SK-N-SH (cell line): ENCODE data around the gene CCHCR1. TPM values are rescaled to one million over a fixed set of nuclear protein-coding genes. Genes with fewer than 3 reads are reported as not detected.

Experiments used
- CTCF ChIA-PET: fragments of 300-600, 350-600 bp; formaldehyde crosslinking; extraction: SDS; loops from one replicate; lab custom pipeline; 2021; lab: Yijun Ruan, JAX
- POLR2A ChIA-PET: fragments of 350-600 bp; sonication (Branson Sonifier 250); formaldehyde crosslinking; extraction: SDS; loops from one replicate; lab custom pipeline; 2020; ENCODE audit warnings: antibody characterized with exemption, inconsistent platforms; lab: Yijun Ruan, JAX
- DNase-seq: peaks from one replicate; pipeline ENCODE4 v3.0.0; 2012
- H2AFZ ChIP-seq: fragments of 200-600 bp; sonication (generic); 2 replicates; pipeline ENCODE4 v1.8.1; 2016; ENCODE audit warnings: antibody characterized with exemption, mild to moderate bottlenecking, low read depth
- H3F3A ChIP-seq: fragments of 200-600 bp; sonication (generic); replicated peaks from 2 replicates; pipeline ENCODE3; 2016; ENCODE audit warnings: antibody characterized with exemption, mild to moderate bottlenecking; ENCODE audit not compliant: insufficient read depth
- H3K27ac ChIP-seq, 2 experiments: fragments of 200-500 bp in 1 of 2; fragments of 200-600 bp in 1 of 2; sonication (Bioruptor generic) in 1 of 2; sonication (generic), shearing (Covaris generic) in 1 of 2; 2 replicates each; pipeline versions ENCODE4 v1.5.1 to v1.6.1; 2014 to 2016; ENCODE audit warnings: low read depth in 2 of 2, inconsistent platforms in 1 of 2, low read length in 1 of 2, mild to moderate bottlenecking in 1 of 2, mixed read lengths in 1 of 2
- H3K27me3 ChIP-seq: fragments of 200-600 bp; sonication (generic), shearing (Covaris generic); 2 replicates; pipeline ENCODE4 v1.6.1; 2016; ENCODE audit warnings: mixed run types; ENCODE audit not compliant: insufficient read depth
- H3K36me3 ChIP-seq, 2 experiments: fragments of 200-500 bp in 1 of 2; fragments of 200-600 bp in 1 of 2; sonication (Bioruptor generic) in 1 of 2; sonication (generic) in 1 of 2; replicated peaks in 1 of 2; 2 replicates each; pipeline versions ENCODE3 to v1.5.1; 2014 to 2016; ENCODE audit warnings: low read length in 1 of 2, mild to moderate bottlenecking in 1 of 2; ENCODE audit not compliant: insufficient read depth in 2 of 2, control insufficient read depth in 1 of 2
- H3K4me1 ChIP-seq, 2 experiments: fragments of 200-500 bp in 1 of 2; fragments of 200-600 bp in 1 of 2; sonication (Bioruptor generic) in 1 of 2; sonication (generic), shearing (Covaris generic) in 1 of 2; 2 replicates each; pipeline versions ENCODE4 v1.5.1 to v1.6.1; 2014 to 2016; ENCODE audit warnings: low read depth in 1 of 2, low read length in 1 of 2, mixed run types in 1 of 2; ENCODE audit not compliant: insufficient read depth in 2 of 2, control insufficient read depth in 1 of 2
- H3K4me2 ChIP-seq: fragments of 200-600 bp; sonication (generic), shearing (Covaris generic); 2 replicates; pipeline ENCODE4 v1.6.1; 2017; ENCODE audit warnings: mixed run types
- H3K4me3 ChIP-seq, 2 experiments: fragments of 200-500 bp in 1 of 2; fragments of 200-600 bp in 1 of 2; sonication (Bioruptor generic) in 1 of 2; sonication (generic), shearing (Covaris generic) in 1 of 2; 2 replicates each; pipeline versions ENCODE4 v1.5.1 to v1.8.1; 2014 to 2016; ENCODE audit warnings: low read depth in 2 of 2, inconsistent platforms in 1 of 2, low read length in 1 of 2, mild to moderate bottlenecking in 1 of 2, mixed read lengths in 1 of 2, moderate library complexity in 1 of 2
- H3K79me2 ChIP-seq: fragments of 200-600 bp; sonication (generic); 2 replicates; pipeline ENCODE4 v1.8.1; 2017; ENCODE audit warnings: mild to moderate bottlenecking; ENCODE audit not compliant: insufficient read depth
- H3K9ac ChIP-seq: fragments of 200-600 bp; sonication (generic); 2 replicates; pipeline ENCODE4 v1.6.1; 2017; ENCODE audit warnings: mixed run types
- H3K9me2 ChIP-seq: fragments of 200-600 bp; sonication (generic); 2 replicates; pipeline ENCODE4 v1.6.1; 2017; ENCODE audit warnings: mixed run types
- H3K9me3 ChIP-seq: fragments of 200-600 bp; sonication (generic); 2 replicates; pipeline ENCODE4 v1.6.1; 2017; ENCODE audit warnings: mixed run types, mild to moderate bottlenecking, moderate library complexity
- H4K20me1 ChIP-seq: fragments of 200-600 bp; sonication (generic); 2 replicates; pipeline ENCODE4 v1.6.1; 2017; ENCODE audit warnings: mild to moderate bottlenecking, mixed run types; ENCODE audit not compliant: insufficient read depth
- CHD2 ChIP-seq: fragments of 150-350 bp; IDR thresholded peaks from 2 replicates; pipeline ENCODE4 v1.6.1; 2018; ENCODE audit warnings: low read length; ENCODE audit not compliant: partially characterized antibody
- EZH2phosphoT487 ChIP-seq: fragments of 200-600 bp; sonication (generic); IDR thresholded peaks from 2 replicates; pipeline ENCODE4 v1.6.1; 2017; ENCODE audit warnings: low read depth, mixed run types, mild to moderate bottlenecking, antibody characterized with exemption, moderate library complexity, borderline replicate concordance
- FOXJ3 ChIP-seq: sonication (generic); formaldehyde crosslinking; IDR thresholded peaks from 2 replicates; pipeline ENCODE4 v1.5.1; 2020; ENCODE audit warnings: mild to moderate bottlenecking, missing genetic modification reagents
- FOXM1 ChIP-seq: IDR thresholded peaks from 2 replicates; pipeline ENCODE4 v1.4.0; 2012; ENCODE audit warnings: low read depth, mild to moderate bottlenecking
- MEF2A ChIP-seq: IDR thresholded peaks from 2 replicates; pipeline ENCODE4 v1.4.0; 2012; ENCODE audit warnings: low read depth, borderline replicate concordance
- MXI1 ChIP-seq: IDR thresholded peaks from 2 replicates; pipeline ENCODE4 v1.6.1; 2012; ENCODE audit warnings: mild to moderate bottlenecking, low read depth, low read length, improper control_type of control experiment
- RFX5 ChIP-seq: IDR thresholded peaks from 2 replicates; pipeline ENCODE4 v1.6.1; 2012; ENCODE audit warnings: mild to moderate bottlenecking, improper control_type of control experiment, low read length
- TEAD4 ChIP-seq: IDR thresholded peaks from 2 replicates; pipeline ENCODE4 v1.4.0; 2012; ENCODE audit warnings: mild to moderate bottlenecking, borderline replicate concordance; ENCODE audit not compliant: insufficient read depth
- YY1 ChIP-seq: IDR thresholded peaks from 2 replicates; pipeline ENCODE4 v1.4.0; 2012; ENCODE audit warnings: low read depth, mild to moderate bottlenecking
- WGBS: methylation state at CpG from one replicate; pipeline ENCODE4 v1.1.6; 2017; ENCODE audit warnings: low lambda C conversion rate; 5-methylcytosine and 5-hydroxymethylcytosine counted together
- polyA plus RNA-seq, 3 experiments: library from polyadenylated mRNA; depleted of rRNA; stranded (reverse); fragments of >200 nt; gene quantifications; 2 replicates each; pipeline ENCODE4 v1.2.3, GENCODE V29; 2012
- TF ChIP-seq, protein P1 (sequence below): IDR thresholded peaks from 2 replicates; pipeline ENCODE4 v1.6.1; 2012; ENCODE audit warnings: mild to moderate bottlenecking, low read depth, low read length, moderate library complexity
- TF ChIP-seq, protein P2 (sequence below): fragments of 150-350 bp; IDR thresholded peaks from 2 replicates; pipeline ENCODE4 v1.6.1; 2016; ENCODE audit warnings: mild to moderate bottlenecking, low read depth, low read length
- TF ChIP-seq, protein P3 (sequence below): IDR thresholded peaks from 2 replicates; pipeline ENCODE4 v1.4.0; 2012; ENCODE audit warnings: low read depth, borderline replicate concordance

The CCHCR1 gene
- polyA plus RNA-seq, 1 of the 3 experiments (the other 2 are of a cell fraction): 18.7 TPM

- TF ChIP-seq, protein P1, sequence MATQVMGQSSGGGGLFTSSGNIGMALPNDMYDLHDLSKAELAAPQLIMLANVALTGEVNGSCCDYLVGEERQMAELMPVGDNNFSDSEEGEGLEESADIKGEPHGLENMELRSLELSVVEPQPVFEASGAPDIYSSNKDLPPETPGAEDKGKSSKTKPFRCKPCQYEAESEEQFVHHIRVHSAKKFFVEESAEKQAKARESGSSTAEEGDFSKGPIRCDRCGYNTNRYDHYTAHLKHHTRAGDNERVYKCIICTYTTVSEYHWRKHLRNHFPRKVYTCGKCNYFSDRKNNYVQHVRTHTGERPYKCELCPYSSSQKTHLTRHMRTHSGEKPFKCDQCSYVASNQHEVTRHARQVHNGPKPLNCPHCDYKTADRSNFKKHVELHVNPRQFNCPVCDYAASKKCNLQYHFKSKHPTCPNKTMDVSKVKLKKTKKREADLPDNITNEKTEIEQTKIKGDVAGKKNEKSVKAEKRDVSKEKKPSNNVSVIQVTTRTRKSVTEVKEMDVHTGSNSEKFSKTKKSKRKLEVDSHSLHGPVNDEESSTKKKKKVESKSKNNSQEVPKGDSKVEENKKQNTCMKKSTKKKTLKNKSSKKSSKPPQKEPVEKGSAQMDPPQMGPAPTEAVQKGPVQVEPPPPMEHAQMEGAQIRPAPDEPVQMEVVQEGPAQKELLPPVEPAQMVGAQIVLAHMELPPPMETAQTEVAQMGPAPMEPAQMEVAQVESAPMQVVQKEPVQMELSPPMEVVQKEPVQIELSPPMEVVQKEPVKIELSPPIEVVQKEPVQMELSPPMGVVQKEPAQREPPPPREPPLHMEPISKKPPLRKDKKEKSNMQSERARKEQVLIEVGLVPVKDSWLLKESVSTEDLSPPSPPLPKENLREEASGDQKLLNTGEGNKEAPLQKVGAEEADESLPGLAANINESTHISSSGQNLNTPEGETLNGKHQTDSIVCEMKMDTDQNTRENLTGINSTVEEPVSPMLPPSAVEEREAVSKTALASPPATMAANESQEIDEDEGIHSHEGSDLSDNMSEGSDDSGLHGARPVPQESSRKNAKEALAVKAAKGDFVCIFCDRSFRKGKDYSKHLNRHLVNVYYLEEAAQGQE: no peak
- TF ChIP-seq RFX5 (no peak), EZH2phosphoT487 (no peak), TEAD4 (no peak), MXI1 (no peak), FOXM1 (no peak), MEF2A (no peak)
- TF ChIP-seq, protein P2, sequence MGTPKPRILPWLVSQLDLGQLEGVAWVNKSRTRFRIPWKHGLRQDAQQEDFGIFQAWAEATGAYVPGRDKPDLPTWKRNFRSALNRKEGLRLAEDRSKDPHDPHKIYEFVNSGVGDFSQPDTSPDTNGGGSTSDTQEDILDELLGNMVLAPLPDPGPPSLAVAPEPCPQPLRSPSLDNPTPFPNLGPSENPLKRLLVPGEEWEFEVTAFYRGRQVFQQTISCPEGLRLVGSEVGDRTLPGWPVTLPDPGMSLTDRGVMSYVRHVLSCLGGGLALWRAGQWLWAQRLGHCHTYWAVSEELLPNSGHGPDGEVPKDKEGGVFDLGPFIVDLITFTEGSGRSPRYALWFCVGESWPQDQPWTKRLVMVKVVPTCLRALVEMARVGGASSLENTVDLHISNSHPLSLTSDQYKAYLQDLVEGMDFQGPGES: no peak
- TF ChIP-seq, protein P3, sequence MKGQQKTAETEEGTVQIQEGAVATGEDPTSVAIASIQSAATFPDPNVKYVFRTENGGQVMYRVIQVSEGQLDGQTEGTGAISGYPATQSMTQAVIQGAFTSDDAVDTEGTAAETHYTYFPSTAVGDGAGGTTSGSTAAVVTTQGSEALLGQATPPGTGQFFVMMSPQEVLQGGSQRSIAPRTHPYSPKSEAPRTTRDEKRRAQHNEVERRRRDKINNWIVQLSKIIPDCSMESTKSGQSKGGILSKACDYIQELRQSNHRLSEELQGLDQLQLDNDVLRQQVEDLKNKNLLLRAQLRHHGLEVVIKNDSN: no peak
Observed at GRCh38 chr6:31156641-31157040, 961 bp downstream of the CCHCR1 start (continued).

GRCh38 chr6:31154436-31154835 is 3.2 kb downstream of the CCHCR1 start:
- no peak overlapping the region for H3K4me2 ChIP-seq
- no peaks in the 10 kb centered on the region for H3F3A ChIP-seq
- no peaks in the 10 kb centered on the region for H4K20me1 ChIP-seq
- DNase-seq: no peak
- ChIA-PET CTCF (interaction anchor here (1.6 to 2.0 kb wide), 2 partner anchors 38 to 212 kb away, joined by 6 to 9 read pairs; no protein-coding TSS in a partner anchor), POLR2A (no interaction called here)
- no peaks in the 10 kb centered on the region for H3K9me3 ChIP-seq
- no peaks in the 10 kb centered on the region for H3K27me3 ChIP-seq
- H2AFZ ChIP-seq: no peak overlapping the region
- WGBS: 95% methylated on average over 15 of the region's 15 CpGs
- TF ChIP-seq FOXJ3 (CRISPR knock-in tag): no peak
- TF ChIP-seq, protein P3: no peak
- TF ChIP-seq RFX5: no peak
- no peak for TF ChIP-seq YY1
- TF ChIP-seq CHD2: no peak
- no peak overlapping the region for H3K27ac ChIP-seq
- H3K4me3 ChIP-seq: no peak overlapping the region
- peaks cover 0 to 7% of the 10 kb centered on the region in 2 experiments for H3K36me3 ChIP-seq
- peaks cover 9% of the 10 kb centered on the region; the same call in 1 of the 2 replicates for H3K79me2 ChIP-seq
- H3K4me1 ChIP-seq: peaks cover 0 to 15% of the 10 kb centered on the region in 2 experiments; a peak in 1 of 4 replicates
- H3K9me2 ChIP-seq: no peaks in the 10 kb centered on the region
- H3K9ac ChIP-seq: no peak overlapping the region
